ENCODE data around the gene MAN1C1.

DNA sequence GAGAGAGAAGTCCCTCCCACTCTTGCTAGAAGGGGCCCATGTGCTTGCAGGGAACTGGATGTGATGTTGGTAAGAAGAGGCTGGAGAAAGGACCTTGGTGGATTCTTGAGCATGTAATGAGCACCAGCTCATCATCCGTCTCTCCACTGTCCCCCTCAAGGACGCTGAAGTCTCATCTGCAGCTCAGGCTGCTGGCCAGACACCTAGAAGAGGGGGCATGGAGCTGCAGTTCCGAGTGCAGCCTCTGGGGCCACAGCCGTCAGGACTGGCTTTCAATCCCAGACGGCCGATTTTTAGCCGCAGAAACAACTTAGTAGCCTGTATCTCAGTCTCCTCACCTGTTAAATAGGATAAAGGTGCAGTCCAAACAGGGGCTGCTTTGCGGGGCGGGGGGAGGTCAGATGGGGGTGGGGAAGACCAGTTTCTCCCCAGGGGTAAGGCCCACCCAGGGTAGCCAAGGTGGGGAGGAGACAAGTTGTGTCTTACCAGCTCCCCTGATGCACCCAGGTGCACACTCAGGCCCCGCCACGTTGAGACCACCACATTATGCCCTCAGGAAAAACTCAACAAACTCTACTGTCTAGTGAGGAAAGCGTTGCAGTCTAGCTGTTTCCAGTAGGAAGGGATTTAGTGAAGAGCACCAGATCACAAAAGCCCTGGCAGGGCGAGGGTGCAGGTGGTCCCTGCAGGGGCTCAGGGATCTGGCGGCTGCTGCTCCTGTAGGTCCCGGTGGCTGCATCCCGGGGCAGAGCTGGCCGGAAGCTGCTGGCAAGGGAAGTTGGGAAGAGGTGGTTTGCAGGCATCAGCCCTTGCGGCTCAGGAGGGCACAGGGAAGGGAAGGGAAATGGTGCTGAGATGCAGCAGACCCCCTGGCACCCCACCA, 43.6 kb upstream of the MAN1C1 start:
- no peak for TF ChIP-seq PAX5 (IDR thresholded peaks at IDR 0.05; ENCODE audit: insufficient read depth, low read length, severe bottlenecking)
- no peak for TF ChIP-seq POLR2A (IDR thresholded peaks at IDR 0.05; ENCODE audit: low read depth, low read length)
- no peak for TF ChIP-seq POLR2AphosphoS5 (IDR thresholded peaks at IDR 0.05; ENCODE audit: low read depth, low read length)
- TF ChIP-seq SPI1 (IDR thresholded peaks at IDR 0.05; ENCODE audit: low read depth, low read length) = no peak

Measured in GM12891 (cell line).